HG03097 (cell line): ENCODE measurements around the gene TTLL10.

ENCODE experiments used
- ATAC-seq: cut with Tn5 transposase; IDR thresholded peaks from one replicate; pipeline ENCODE4 v1.9.1; 2021; ENCODE audit not compliant: unreplicated experiment, low FRiP score

TTLL10 gene

DNA sequence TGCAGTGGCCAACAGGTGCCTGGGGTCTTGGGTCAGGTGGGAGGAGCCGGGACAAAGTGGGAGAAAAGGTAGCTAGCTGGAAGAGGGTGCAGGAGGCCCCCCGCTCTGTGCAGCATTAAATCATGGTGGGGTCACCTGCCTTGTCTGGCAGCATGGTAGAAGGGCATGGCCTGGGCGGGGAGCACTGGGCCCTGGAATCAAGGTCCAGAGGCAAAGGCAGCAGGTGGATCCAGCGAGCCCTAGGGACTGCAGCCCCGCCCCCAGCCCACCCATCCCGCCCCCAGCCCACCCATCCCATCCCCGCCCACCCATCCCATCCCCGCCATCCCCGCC is 16.7 kb upstream of the TTLL10 start:
- ATAC-seq, result no peak

DNA sequence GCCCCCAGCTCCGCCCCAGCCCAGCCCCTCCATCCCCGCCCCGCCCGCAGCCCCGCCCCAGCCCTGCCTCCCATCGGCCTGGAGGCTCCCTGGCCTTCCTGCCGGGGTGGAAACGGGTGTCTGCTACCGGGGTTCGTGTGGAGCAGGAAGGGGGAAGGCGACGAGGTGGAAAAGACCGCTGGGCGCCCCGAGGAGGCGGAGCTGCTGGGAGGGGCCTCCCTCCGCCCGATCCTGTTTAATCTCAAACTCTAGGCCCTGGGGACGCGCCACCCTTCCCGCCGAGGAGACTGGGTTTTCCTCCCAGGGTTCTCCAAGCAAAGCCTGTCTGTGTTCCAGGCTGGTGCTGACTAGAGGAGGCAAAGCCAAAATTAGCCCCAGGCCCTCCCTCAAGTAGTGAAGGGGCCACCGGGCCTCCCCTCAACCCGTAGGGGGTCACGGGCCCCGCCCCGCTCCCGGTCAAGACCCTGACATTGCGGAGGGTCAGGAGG is 16.2 kb upstream of the TTLL10 start:
- ATAC-seq, result no peak

DNA sequence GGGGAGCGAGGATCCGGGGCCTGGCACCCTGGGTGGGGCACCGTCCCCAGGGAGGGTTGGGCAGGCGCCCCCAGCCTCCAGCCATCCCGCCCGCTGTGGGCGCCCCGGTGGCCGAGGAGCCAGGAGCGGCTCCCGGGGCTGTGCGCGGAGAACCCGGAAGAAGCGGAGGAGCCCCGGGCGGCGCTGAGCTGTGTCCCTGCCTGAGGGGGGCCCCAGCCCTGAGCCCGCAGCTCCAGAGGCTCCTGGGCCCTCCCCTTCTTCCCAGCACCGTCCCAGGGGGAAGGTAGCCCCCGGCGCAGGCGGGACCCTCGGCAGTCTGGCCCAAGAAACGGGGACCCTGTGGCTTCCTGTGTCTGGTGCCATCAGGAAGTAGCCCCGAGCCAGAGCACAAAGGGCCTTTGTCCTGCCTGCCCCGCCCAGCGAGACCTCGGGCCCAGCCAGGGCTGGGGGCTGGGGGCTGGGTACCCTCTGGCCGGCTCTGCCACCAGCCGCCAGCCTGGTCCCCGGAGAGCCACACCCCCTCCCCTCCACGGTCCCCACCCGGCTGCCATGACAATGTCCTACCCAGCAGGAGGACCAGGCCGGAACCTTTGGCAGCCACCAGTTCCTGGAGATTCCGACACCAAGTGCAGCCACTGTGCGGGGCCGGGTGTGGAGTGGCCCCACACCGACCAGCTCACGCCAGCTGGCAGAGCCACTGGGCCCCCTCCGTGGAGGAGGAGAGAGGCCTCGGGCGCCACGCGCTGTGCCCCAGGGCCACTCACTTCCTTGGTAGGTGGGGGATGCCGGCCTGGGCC is 15.6 kb upstream of the TTLL10 start:
- ATAC-seq, result no peak

DNA sequence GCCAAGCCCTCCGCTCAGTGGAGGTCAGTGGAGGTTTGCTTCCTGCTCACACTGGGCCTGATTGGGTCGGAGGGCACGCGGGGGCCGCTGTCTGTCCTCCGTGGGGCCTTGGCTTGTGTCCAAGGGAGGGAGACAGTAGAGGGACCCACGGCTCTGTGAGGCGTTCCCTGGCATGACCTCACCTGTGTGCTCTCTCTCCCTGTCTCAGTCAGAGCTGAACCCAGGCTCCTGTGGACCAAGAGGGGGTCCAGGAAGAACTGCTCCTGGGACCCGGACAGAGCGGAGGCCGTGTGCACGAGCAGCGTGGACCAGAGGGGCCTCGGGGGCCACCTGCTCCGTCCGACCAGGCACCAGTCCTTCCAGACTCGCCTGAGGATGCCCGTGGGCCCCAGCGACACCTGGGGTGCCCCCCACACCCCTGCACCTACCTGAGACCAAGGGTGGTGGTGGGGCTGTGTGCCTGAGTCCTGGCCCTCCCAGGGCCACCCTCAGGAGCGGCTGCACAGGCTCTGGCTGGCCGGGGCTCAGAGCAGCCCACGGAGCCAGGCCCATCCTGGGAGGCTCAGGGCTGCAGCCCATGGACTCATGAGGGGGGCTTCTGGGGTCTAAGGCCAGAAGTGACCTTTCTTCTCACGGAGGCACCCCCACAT is 13.3 kb upstream of the TTLL10 start:
- no peak for ATAC-seq

DNA sequence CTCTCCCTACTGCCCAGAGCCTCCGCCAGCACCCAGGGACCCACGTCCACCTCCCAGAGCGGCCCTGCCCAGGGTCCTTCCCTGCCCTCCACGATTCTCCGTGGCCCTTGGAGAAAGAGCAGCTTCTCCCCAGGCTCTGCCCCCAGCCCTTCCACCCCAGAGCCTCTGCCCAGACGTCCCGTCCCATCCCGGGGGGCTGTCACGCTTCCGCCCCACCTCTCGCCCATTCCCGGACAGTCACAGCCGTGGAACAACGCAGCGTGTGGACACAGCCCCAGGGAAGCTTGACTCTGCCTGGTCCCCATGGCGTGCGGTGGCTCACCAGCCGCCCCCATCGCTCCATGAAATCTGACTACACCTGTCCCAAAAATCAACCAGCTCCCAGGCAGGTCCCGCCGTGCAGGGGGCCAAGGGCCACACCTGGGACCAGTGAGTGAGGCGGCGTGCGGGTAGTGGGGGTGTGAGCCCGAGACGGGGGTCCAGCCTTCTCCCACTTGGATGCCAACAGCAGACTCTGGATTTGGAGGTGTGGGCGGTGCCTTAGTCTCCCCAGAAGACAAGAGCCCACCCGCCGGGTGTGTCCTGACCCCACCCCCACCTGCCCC is 12.5 kb upstream of the TTLL10 start:
- ATAC-seq, result no peak

- no peak for ATAC-seq
Measured at GRCh38 chr1:1161683-1162079, 12.0 kb upstream of the TTLL10 start.

DNA sequence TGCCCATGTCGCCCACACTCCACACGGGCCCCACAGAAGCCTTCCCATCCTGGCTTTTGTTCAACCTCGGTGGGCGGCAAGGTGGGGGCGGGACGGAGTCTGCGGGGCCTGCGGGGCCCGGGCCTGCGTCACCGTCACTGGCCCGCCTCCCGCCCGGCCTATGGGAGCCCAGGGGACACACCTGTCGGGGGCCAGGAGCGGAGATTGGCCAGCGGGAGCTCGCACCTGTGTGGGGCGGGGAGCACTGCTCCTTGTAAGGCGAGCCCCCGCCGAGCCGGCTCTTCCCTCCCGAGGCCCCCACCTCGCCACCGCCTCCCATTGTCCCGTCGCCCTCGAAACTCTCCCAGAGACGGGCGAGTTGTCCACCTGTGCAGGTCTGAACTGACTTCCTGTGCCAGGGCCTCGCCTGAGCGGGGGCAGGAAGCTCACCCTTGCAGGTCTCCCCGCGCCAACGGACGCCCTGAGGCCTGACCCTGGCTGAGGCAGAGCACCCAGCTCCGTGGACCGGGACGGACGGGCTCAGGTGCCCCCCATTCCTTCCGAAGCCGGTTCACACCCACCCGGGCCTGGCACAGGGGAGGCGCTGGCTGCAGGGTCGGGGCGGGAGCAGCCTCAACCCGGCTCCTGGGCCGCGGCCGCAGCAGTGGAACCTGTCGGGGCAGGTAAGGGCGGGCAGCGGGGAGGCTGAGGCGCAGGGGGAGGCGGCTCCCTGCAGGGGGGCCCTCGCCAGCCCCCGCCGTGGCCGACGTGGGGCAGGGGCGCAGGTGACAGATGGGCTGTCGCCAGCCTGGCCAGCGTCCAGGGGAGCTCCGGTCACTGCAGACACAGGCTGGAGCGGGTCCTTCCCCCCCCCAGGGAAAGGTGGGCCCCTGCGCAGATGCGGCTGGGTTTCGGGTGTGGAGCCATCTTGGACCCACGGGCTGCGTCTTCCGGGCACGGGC is 10.8 kb upstream of the TTLL10 start:
- no peak for ATAC-seq

DNA sequence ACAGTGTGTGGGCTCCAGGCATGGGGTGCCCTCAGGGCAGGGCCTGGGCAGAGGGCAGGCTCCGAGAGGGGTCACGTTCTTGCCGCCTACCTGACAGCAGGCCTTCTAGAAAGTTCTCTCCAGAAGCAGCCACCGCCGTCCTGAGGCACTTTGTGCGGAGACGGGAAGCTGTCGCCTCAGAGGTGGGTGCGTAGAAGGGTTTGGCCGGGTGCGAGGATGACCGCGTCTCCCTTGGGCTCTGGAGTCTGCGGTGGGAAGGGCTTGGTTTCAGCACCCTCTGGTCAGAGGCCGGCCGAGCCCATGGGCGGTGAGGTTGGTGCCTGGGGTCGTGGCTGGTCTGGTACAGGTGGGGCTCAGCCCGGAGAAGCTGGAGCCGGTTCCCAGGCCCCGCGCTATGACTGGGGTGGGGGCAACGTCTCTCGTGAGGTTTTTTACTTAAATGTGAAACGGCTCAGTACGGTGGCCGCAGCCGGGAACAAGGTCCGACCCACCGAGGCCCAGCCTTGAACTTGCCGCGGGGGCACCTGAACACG is 10.1 kb upstream of the TTLL10 start:
- no peak for ATAC-seq

DNA sequence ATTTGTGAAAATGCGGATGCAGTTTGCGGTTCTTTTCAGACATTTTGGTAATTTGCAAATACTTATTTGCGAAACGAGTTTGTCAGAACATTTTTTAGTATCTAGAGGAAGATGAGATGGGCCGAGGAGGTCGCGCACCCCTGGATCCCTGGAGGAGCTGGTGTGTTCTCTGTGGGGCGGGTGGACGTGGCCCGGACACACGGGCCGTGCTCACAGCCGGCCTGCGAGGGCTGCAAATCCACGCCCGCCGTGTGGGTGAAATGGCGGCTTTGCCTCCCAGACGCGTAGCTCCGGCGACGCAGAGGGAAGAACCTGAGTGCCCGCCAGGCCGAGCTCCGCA is 9.3 kb upstream of the TTLL10 start:
- ATAC-seq, result no peak

DNA sequence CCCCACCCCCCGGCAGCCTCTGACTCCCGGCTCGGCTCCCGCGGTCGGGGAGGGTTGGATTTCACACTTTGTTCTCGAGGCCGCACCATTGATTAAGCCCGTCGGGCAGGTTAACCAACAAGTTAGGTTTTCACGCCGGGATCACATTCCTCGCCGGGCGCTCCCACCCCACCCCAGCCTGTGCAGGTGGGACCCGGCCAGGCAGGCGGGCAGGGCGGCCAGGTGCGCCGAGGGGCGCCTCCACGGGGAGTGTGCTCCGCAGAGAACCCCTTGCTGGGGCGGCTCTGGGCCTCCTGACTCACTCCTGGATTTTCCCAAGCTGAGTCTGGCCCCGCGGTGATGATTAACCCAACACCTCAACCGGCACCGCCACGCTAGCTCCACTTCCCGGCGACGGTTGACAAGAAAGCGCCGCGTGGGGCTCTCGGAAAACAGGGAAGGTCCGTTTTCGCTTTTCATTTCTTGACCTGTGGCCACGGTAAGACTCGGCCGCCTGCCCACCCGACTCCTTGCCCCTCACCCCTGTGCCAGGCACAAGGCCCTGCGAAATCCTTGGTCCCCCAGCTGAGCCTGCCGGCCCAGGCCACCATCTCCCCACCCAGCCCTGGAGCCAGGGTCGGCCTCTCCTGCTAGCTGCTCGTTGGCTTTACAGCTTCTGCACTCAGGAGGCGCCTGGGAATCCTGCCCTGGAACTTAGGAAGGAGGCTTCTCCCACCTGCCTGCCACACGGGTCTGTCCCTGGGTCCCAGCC is 8.8 kb upstream of the TTLL10 start:
- ATAC-seq, result no peak

- no peak for ATAC-seq
Measured at GRCh38 chr1:1165485-1165884, 8.2 kb upstream of the TTLL10 start.

GRCh38 chr1:1165900-1166421 is 7.7 kb upstream of the TTLL10 start:
- no peak for ATAC-seq

DNA sequence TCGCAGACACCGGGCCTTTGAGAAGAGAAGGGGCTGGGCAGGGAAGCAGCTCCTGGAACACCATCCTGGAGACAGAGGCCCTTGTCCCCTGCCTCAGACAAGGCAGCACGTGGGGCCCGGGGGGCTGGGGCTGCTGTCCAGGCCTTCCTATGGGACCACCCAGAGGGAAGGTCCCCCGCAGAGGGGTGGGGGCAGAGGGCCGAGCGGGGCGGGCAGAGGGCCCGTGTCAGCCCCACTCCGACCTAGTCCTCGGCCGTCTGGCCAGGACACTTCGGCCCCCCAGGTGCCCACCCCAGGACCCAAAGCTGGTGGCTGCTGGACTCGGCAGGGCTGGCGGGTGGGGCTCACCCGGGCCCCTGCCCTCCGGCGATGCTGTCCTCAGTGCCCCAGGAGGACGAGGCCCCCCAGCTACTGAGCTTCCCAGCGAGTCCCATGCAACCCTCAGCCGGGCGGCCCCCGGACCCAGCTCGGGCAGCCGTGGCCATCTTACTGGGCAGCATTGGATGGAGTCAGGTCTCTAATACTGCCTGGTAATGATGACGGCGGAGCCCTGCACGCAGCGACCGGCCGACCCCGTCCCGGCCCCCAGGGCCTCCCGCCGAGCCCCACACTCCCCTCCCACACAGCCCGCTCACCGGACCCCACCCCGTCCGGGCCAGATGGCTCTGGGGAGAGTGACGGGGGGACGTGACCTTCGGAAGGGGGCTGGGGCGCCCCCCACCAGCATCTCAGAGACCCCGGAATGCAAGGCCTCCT is 6.9 kb upstream of the TTLL10 start:
- no peak for ATAC-seq

DNA sequence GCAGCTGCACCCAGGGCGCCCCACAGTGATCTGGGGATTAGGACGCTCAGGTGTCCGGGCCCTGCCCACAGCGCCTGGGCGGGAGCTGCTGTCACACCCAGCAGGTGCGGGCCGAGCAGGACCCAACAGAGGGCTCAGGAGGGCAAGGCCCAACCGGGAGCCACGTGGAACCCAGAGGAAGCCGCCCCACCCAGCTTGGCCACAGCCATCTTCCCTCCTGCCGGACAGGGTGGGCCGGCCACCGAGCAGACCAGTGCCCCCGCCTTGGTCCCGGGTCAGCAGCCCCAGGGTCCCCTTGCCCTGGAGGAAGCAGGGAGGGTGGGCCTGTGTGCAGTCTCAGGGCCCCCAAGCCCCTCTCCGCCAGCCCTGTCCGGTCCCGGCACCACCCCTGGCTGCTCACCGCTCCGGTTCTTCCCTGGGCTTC is 6.3 kb upstream of the TTLL10 start:
- no peak for ATAC-seq

DNA sequence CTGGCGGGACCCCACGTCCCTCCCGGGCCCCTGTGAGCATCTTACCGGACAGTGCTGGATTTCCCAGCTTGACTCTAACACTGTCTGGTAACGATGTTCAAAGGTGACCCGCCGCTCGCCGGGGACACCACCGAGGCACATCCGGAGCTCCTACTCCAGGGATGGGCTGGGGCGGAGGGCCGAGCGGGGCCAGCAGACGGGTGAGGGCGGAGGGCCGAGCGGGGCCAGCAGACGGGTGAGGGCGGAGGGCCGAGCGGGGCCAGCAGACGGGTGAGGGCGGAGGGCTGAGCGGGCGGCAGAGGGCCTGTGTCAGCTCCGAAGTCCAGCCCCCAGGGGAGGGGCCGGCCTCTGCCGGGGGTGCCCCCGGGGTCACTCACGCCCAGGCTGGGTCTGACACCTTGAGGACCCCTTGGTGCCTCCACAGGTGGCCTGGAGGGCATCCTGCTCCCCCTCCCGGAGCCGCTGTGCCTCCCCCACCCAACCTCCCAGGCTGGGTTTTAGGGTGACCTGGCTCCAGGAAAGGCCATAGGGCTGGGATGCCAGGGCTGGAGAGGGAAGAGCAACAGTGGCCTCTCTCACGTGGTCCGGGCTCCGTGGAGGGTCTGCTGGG is 5.7 kb upstream of the TTLL10 start:
- no peak for ATAC-seq

DNA sequence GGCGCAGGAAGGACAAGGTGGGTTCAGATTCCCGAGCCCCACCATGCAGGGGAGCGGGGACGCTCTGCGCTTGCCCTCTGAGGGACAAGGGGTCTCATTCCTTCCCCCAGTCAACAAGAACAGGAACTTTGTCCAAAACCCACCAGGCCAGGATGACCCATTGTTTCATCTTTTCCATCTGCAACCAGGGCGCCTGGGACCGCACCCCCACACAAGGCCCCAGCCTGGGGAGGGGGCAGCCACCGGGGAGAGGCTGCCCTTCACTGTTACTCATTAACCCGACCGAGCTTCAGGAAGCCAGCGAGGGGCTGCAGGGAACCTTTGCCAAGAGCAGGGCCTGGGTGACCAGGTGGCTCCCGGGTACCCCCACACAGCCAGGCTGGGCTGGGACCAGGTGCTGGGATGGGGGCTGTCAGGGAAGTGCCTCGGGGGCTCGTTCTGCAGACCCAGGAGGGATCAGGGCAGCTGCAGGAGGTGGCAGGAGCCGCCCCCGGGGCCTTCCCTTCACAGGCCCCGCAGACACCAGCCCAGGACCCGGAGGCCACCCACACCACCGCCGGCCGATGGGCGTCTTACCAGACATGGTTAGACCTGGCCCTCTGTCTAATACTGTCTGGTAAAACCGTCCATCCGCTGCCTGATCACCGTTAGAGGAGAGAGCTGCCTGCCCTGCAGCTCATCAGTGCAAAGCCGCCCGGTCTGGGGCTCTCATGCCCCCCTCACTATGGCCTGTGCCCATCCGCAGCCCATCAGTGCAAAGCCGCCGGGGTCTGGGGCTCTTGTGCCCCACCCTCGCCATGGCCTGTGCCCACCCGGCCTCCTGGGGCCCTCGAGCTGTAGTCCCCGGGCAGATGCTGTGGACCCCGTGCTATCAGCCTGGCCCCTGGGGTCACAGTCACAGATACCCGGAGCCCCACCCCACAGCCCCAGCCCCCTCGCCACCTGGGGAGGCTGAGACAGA is 4.9 kb upstream of the TTLL10 start:
- no peak for ATAC-seq

DNA sequence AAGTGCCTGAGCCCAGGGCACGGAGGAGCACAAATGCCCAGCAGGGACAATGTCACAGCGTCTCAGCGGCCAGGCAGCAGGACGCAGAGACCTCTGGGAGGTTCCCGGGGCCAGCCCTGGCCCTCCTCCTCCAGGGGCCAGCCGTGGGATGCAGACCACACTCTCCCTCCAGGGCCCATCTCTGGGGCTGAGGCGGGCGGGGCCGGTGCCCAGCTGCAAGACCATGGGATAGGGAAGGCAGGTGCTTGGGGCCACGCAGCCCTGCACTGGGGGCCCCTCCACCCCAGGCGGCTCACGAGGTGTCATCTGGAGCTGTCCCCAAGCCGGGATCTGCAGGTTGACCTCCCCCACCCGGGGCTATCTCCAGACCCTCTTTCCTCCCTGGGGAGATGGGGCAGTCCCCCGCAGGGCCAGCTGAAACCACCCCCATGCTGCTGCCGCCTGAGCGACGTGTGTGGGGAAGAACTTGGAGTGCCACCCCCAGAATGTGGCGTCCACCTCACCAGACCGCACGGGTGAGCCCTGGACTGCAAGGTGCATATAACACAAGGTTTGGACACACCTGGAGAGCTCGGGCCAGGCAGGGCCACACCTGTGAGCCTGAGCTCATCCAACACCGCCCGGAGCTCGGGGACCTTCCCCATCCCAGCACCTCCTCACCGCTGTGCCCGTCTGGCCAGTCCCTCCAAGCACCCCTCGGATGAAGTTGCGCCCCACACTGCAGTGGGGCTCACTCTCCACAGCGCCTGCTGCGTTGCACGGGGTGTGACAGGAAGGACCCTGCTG is 4.1 kb upstream of the TTLL10 start:
- no peak for ATAC-seq
